GM18520 (cell line): ENCODE data around the gene ZC3H7A.
"Not testable (repeated sequence)": the region's sequence is repeated elsewhere in the genome, so short reads cannot be mapped to it uniquely, and the experiment has no call there.

ENCODE experiments used
- ATAC-seq: cut with Tn5 transposase; IDR thresholded peaks from one replicate; pipeline ENCODE4 v1.9.1; 2021; ENCODE audit not compliant: unreplicated experiment

Gene ZC3H7A

GRCh38 chr16:11800382-11800718 lies 3.3 kb upstream of the ZC3H7A start:
- ATAC-seq: no peak

- no peak for ATAC-seq
Measured at GRCh38 chr16:11799509-11800381, 2.7 kb upstream of the ZC3H7A start.

GRCh38 chr16:11799017-11799381 lies 1.9 kb upstream of the ZC3H7A start:
- no peak for ATAC-seq

- ATAC-seq: peak; percentile 3
Measured at GRCh38 chr16:11797957-11798299, 870 bp upstream of the ZC3H7A start.

GRCh38 chr16:11796227-11797165 lies 562 bp downstream of the ZC3H7A start:
- no peak for ATAC-seq

GRCh38 chr16:11795887-11796226 lies 1.2 kb downstream of the ZC3H7A start:
- ATAC-seq: no peak

GRCh38 chr16:11794996-11795886 lies 1.8 kb downstream of the ZC3H7A start:
- no peak for ATAC-seq

GRCh38 chr16:11794447-11794846 lies 2.6 kb downstream of the ZC3H7A start:
- ATAC-seq: no peak

GRCh38 chr16:11793840-11794239 lies 3.2 kb downstream of the ZC3H7A start:
- no peak for ATAC-seq

GRCh38 chr16:11792410-11793241 lies 4.4 kb downstream of the ZC3H7A start:
- no peak for ATAC-seq

- no peak for ATAC-seq
Measured at GRCh38 chr16:11791144-11791828, 5.8 kb downstream of the ZC3H7A start.

- ATAC-seq: no peak
Measured at GRCh38 chr16:11788914-11789313, 8.1 kb downstream of the ZC3H7A start.

- not testable (repeated sequence) for ATAC-seq
Measured at GRCh38 chr16:11784980-11785599, 12.0 kb downstream of the ZC3H7A start.

GRCh38 chr16:11784381-11784780 lies 12.7 kb downstream of the ZC3H7A start:
- ATAC-seq: not testable (repeated sequence)

GRCh38 chr16:11784038-11784369 lies 13.1 kb downstream of the ZC3H7A start:
- no peak for ATAC-seq

GRCh38 chr16:11783319-11784037 lies 13.6 kb downstream of the ZC3H7A start:
- ATAC-seq: peak; percentile 53

- no peak for ATAC-seq
Measured at GRCh38 chr16:11781773-11782172, 15.3 kb downstream of the ZC3H7A start.

GRCh38 chr16:11780991-11781680 lies 15.9 kb downstream of the ZC3H7A start:
- no peak for ATAC-seq
